Mammary epithelial cell (primary cell): ENCODE data around the gene MRGPRX2.

ENCODE experiments used
- EZH2 ChIP-seq: IDR thresholded peaks from 2 replicates; pipeline ENCODE4 v1.6.1; 2012; ENCODE audit warnings: low read length, inconsistent platforms, borderline replicate concordance
- TF ChIP-seq, protein P1 (sequence below), 2 donors: IDR thresholded peaks in 1 of 2; conservative IDR thresholded peaks in 1 of 2; 2 replicates each; pipeline ENCODE4 v1.5.1; 2011 to 2012; ENCODE audit warnings: inconsistent platforms in 2 of 2, low read length in 2 of 2, mild to moderate bottlenecking in 2 of 2, control low read depth in 1 of 2, low read depth in 1 of 2; ENCODE audit not compliant: insufficient read depth in 1 of 2; ENCODE audit errors: extremely low read depth in 1 of 2

DNA sequence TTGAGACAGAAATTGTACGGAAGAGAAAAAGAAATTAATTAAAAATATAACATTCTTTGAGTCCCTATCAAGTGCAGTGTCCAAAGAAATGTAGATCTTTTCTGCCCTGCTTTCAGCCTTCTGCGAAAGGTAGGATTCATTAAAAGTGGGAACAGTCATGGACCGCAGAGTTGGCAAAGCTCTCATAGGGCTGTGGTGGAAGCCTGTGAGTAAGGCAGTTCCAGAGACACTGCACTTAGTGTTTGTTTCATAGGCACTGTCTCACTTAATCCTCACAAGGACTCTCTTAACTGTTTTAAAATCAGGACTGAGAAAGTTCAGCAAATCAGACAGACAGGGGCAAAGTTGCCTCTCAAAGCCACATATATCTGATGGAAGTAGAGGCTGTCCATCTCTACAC, 5.5 kb downstream of the MRGPRX2 start:
- TF ChIP-seq, protein P1, sequence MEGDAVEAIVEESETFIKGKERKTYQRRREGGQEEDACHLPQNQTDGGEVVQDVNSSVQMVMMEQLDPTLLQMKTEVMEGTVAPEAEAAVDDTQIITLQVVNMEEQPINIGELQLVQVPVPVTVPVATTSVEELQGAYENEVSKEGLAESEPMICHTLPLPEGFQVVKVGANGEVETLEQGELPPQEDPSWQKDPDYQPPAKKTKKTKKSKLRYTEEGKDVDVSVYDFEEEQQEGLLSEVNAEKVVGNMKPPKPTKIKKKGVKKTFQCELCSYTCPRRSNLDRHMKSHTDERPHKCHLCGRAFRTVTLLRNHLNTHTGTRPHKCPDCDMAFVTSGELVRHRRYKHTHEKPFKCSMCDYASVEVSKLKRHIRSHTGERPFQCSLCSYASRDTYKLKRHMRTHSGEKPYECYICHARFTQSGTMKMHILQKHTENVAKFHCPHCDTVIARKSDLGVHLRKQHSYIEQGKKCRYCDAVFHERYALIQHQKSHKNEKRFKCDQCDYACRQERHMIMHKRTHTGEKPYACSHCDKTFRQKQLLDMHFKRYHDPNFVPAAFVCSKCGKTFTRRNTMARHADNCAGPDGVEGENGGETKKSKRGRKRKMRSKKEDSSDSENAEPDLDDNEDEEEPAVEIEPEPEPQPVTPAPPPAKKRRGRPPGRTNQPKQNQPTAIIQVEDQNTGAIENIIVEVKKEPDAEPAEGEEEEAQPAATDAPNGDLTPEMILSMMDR (conservative IDR thresholded peaks at IDR 0.05 in 1 of 2, IDR thresholded peaks at IDR 0.05 in 1 of 2; ENCODE audit: extremely low read depth in 1 of 2, insufficient read depth in 1 of 2, low read depth in 1 of 2, low read length in 2 of 2), result no peak
- no peak for TF ChIP-seq EZH2
